HG03432 (cell line): Measurements from ENCODE around the gene JUN.

Source experiments
- ATAC-seq: cut with Tn5 transposase; IDR thresholded peaks from one replicate; pipeline ENCODE4 v1.9.1; 2021; ENCODE audit warnings: mild to moderate bottlenecking, moderate library complexity; ENCODE audit not compliant: unreplicated experiment

Gene JUN

DNA sequence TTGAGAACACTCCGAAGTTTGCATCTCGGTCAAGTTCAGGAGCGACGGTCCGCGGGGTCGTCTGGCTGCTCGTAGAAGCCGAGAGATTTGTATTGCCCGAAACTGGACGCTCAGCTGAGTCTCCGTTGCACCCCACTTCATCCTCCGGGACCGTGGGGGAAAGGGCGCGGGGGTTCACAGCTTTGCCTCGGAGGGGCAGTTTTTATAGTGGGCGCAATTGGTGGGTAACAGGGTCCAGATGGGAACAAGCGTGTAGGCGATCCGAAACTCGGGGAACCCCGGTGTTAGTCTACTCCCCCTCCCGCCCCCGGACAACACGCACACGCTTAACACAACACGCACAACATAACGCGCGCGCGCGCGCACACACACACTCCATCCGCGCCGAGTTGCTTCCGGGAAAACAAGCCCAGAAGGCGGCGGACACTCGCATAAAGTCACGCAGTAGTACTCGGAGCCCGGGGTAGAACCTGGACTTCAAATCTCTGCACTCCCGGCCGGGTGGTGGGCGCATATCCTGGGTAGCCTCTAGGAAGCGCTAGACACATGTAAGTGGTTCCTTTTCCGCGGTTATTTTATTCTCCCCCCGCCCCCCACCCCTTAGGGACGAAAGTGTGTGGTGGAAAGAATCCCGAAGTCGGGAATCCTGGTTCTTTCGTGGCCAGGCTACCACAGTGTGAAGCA is 1.1 kb upstream of the JUN start:
- ATAC-seq = peak; percentile 3

GRCh38 chr1:58783090-58783992 is 506 bp downstream of the JUN start:
- peak; percentile 16 for ATAC-seq

DNA sequence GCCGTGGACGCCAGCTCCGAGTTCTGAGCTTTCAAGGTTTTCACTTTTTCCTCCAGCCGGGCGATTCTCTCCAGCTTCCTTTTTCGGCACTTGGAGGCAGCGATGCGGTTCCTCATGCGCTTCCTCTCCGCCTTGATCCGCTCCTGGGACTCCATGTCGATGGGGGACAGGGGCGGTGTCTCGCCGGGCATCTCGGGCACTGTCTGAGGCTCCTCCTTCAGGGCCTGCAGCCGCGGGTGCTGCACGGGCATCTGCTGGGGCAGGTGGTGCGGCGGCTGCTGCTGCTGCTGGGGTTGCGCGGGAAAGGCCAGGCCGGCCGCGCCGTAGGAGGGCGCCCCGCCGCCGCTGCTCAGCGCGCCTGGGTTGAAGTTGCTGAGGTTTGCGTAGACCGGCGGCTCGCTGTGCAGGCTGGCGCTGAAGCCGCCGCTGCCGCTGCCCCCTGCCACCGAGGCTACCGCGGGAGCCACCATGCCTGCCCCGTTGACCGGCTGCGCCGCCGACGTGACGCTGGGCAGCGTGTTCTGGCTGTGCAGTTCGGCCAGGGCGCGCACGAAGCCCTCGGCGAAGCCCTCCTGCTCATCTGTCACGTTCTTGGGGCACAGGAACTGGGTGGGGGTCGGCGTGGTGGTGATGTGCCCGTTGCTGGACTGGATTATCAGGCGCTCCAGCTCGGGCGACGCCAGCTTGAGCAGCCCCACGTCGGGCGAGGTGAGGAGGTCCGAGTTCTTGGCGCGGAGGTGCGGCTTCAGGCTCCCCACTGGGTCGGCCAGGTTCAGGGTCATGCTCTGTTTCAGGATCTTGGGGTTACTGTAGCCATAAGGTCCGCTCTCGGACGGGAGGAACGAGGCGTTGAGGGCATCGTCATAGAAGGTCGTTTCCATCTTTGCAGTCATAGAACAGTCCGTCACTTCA is 1.4 kb downstream of the JUN start:
- peak; percentile 21 for ATAC-seq

DNA sequence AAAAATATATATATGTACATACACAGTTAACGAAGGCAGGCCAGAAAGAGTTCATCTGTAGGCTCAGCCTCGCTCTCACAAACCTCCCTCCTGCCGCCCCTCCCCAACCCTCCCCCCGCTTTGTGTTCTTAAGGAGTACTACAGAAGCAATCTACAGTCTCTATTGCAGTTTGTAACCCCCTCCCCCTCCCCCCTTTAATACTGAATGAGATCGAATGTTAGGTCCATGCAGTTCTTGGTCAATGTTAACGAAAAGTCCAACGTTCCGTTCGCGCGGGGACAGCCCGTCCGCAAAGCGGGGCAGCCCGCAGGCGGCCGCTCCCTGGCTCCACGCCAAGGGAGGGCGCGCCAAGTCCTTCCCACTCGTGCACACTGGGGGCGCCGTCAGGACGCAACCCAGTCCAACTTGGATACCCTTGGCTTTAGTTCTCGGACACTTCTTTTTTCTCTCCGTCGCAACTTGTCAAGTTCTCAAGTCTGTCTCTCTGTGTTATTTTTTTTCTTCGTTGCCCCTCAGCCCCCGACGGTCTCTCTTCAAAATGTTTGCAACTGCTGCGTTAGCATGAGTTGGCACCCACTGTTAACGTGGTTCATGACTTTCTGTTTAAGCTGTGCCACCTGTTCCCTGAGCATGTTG is 2.2 kb downstream of the JUN start:
- no peak for ATAC-seq

DNA sequence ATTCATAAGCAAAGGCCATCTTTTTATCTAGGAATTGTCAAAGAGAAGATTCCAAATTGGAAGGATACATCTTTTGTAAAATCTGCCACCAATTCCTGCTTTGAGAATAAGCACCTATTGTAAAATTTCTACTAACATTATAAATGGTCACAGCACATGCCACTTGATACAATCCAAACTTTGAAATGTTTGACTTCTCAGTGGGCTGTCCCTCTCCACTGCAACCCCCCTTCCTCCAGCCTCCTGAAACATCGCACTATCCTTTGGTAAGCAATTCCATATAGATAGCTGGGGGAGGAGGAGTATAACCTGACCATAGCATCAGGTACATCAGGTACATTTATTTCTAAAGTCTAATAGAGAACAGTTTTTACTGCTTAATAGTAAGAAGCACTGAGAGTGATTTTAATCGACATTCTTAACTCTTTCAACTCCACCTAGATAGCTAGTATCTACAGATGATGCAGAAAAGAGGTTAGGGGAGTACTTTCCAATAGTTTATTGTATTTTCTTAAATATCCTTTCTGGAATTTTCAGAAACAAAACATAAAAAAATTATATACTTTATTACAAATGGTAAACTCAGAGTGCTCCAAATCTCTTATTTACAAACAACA is 2.9 kb downstream of the JUN start:
- no peak for ATAC-seq

DNA sequence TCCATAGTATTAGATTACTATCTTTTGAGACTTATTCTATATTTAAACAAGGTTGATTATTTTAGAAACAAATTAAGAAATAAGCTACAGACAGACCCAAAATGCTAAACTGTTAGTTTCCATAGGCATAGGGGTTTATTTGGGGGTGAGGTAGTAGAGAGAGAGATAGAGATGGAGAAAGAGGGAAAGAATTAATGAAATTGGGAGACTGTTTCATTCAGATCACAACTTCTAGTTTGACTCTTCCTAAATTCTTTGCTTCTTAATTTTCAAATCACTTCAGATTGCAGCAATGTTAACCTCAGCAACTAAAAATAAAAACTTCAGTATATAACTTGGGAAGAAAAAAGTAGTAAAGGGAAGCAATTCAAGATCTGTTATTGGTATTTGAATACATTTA is 3.4 kb downstream of the JUN start:
- ATAC-seq = no peak

- no peak for ATAC-seq
Observed at GRCh38 chr1:58779801-58780382, 4.0 kb downstream of the JUN start.

DNA sequence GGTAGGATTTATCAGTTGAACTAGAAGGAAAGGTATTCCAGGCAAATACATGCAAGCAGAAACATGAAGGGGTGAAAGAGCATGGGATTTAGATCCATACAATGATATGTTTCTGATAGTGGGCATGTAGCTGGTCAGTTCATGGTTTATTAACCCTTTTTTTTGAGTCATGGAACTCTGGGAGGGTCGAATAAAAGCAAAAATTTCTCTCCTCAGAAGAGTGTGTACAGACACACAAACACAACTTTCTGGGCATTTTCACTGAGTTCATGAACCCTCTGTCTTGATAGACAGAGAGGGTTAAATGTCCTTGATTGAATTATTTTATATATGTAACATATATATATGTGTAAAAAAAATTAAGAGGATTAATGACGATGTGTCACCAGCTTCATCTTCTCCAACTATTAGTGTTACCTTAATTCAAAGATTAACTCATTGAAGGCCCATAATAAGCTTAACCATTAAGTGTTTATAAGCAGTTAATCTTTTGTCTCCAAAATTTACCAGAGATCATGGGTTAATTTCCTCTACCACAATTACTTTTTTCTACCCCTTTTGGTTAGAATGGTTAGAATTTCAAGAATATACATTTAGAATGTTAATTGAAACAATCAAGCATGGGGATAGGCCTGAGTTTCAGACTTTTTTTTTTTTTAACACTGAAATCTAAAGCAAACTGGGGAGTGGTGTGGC is 4.6 kb downstream of the JUN start:
- ATAC-seq = no peak

GRCh38 chr1:58778385-58779000 is 5.4 kb downstream of the JUN start:
- ATAC-seq = no peak

DNA sequence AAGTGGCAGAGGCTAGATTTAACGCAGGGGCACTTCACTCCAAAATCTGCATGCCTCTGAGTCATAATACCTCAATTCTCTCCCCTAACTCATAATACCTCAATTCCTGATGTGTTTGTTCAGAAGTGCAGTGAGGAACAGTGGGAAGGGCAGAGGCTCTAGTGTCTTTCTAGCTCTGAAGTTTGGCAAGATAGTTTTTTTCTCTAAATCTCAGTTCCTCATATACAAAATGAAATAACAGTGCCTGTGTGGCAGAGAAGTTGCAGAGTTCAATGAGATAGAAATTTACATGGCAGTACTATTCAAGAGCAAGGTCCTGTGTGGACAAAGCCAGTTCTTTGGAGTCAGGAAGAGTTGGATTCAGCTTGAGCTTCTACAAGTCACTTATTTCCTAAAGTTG is 9.8 kb downstream of the JUN start:
- ATAC-seq = peak; percentile 21

- peak; percentile 82 for ATAC-seq
Observed at GRCh38 chr1:58773406-58773840, 10.4 kb downstream of the JUN start.

DNA sequence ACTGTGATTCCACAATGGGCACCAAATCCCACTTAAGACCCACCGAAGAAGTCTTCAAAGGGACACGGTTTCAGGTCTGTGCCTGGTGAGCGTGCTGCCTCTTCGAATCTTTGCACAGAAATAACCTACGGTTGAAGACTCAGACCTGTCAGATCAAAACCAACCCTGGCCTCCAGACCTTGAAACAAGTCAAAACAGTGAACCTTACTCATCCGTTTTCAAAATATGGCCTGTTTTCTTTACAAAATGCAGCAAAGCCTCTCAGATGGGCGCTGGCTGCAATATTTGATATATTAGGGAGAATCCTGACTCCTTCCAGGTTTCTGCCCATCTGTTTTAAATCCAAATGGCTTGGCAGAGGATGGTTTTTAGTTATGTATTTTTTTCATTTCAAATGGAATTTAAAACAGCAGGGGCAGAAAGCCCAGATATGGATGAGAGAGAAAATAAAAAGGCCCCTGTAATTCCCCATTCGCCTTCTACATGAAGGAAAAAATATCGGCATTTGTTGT is 14.0 kb downstream of the JUN start:
- no peak for ATAC-seq

DNA sequence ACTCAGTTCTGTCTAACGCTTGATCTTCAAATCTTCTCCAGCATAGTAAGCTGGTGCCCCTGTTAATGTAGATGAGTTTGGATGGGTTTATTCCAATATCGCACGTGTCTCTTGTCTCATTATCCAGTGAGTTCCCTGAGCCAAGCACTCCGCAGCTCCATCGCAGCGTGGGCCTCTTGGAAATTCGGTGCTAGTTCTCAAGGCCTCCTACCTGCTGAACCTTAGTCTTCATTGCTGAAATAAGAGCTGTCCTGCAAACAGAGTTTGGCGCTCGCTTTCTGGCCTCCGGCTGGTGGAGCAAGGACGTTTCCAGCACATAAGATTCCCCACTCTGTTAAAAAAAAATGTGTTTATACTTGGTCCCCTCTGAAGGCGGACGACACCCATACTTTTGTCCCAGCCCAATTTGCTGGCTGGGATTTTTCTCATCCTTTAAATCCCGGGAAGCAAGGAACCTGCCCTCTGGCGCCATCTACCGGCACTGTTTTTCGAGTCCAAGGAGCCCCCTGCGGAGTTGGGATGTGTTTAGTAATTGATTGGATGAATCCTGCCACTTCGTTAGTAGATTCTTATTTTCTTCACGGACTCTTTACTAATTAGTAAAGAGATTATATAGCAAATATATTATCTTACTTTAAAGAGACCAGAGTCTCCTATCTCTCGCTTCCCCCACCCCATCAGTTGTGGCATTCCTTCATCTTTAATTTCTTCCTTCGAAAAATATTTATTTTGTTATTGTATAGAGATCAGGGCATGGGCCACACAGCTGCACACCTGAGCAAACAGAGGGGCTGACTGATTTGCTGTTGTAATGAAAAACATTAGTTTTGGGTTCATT is 14.7 kb downstream of the JUN start:
- no peak for ATAC-seq

- no peak for ATAC-seq
Observed at GRCh38 chr1:58768191-58768731, 15.6 kb downstream of the JUN start.

DNA sequence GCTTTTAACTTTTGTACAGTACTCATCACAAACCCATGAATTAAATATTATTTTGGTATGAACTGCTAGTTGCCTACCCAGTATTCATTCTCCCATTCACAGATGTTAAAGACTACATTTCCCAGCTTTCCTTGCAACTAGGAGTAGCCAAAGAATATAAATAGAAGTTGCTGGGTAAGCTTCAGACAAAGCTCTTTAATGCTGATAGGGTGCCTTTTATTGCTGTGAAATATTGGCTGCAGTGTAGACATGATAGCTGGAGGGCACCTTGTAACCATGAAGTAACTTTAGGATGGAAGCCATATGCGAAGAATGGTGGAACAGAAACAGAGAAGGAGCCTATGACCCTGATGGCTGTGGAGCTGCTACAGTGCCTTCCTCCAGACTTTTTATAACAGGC is 16.7 kb downstream of the JUN start:
- no peak for ATAC-seq

DNA sequence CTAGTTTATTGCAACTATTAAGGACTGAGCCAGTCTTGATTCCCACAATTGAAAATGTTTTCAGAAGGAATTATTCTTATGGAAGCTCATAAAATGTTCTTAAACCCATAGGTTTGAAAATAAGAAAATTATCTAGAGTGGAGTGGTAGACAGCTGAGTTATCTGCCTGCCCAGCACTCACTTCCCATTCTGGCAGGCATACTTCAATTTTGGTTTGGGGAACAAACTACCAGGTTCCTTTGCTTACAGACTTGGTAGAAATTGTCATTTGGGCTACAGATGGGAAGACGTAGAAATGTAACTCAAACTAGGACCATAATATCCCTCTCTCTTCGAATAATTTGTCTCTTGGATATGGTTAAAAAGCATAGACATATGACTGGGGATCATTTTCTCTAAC is 18.4 kb downstream of the JUN start:
- ATAC-seq = no peak

DNA sequence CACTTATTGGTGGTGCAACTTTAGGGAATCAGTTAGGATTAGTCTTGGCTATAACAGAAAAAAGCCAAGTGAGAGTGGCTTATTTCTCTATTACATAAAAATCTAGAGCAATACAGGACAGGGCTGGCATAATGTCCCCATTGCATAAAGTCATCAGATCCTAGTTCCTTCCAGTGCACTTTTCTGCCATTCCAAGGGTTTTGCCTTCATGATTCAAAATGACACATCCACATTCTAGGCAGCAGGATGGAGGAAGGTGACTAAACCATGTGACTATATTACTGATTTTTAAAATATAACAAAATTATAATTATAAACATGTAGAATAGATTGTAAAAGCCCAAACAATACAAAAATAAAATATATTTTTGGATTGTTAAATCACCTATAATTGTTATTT is 18.8 kb downstream of the JUN start:
- no peak for ATAC-seq
